Middle frontal gyrus (tissue), 1 donor: ENCODE results near the gene RNF151.
"Not testable (repeated sequence)": the region's sequence is repeated elsewhere in the genome, so short reads cannot be mapped to it uniquely, and the experiment has no call there.

Experiments used
- DNase-seq: peaks from one replicate; pipeline ENCODE4 v3.0.0-alpha.2; 2015; ENCODE audit warnings: low spot score; ENCODE audit errors: extremely low spot score

The RNF151 gene

DNA sequence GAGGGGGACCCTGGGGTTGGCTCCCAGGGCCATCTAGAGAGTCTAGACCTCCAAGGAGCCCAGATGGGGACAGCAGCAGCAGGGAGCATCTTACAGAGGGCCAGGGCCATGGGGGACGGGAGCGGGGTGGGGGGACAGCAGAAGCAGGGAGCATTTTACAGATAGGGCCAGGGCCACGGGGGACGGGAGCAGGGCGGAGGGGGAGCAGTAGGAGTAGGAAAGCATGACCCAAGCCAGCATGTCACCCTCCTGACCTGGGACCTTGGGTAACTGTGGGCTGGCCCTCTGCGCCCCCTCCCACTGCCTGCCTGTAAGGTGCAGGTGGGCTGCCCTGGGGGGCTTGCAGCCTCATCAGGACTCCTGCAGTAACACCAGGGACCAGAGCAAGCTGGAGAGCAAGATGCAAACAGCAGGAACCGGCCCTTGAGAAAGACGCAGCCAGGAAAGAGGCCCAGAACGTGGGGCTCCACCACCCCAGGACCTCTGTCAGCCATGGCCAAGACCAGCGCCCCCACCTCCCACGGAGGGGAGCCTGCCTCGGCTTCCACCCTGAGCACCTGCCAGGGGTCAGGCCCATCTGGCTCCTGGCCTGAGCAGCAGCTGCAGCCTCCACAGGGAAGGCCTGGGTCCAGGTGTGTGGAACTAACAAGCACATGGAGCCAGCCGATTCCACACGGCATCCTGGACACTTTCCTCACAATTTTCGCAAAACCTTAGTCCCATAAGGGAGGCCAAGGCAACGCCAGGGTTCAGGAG, 40.6 kb downstream of the RNF151 start:
- no peak for DNase-seq

DNA sequence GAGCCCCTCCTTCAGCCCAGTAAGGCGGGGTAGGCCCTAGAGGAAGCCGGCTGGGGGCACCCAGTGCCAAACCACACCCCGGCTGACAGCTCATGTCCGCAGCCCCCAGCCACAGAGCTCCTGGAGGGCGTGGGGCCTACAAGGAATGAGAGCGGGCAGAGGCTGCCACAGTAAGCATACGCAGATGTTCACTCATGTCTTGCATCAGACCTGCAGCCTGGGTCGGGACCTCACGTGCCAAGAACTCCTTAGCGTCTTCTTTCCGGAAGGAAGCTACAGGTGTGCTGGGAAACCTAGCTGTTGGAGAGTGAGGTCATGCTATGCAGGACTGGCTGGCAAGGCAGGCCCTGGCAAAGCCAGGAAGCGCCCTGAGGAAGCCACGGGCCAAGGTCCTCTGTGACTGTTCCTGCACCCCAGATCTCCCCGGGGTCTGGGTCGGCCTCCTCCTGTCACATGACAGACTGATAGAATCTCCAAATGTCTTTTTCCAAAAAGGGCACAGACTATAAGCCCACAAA, 41.4 kb downstream of the RNF151 start:
- no peak for DNase-seq

DNA sequence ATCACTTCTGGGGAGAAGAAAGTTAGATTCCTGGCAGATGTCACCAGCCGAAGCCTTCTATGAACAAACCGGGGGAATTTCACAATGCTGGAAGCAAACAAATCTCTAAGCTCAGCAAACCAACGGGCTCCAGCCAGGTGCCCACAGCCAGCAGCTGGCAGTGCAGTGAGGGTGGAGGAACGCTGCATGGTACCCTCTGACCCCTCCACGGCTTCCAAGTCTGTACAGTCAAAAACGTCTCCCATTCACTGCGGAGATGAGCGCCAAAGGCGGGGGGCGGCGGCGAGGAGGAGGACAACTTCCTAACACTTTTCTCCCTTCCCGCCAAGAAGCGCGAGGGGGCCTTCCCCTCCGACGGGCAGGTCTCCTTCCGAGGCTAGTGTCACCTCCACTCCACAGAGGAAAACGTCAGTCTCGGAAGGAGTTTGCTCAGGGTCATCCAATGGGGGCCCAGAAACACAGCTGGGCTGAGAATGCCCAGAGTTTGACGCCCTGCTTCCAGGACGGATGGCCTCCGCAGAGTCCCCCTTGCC, 42.0 kb downstream of the RNF151 start:
- no peak for DNase-seq

DNA sequence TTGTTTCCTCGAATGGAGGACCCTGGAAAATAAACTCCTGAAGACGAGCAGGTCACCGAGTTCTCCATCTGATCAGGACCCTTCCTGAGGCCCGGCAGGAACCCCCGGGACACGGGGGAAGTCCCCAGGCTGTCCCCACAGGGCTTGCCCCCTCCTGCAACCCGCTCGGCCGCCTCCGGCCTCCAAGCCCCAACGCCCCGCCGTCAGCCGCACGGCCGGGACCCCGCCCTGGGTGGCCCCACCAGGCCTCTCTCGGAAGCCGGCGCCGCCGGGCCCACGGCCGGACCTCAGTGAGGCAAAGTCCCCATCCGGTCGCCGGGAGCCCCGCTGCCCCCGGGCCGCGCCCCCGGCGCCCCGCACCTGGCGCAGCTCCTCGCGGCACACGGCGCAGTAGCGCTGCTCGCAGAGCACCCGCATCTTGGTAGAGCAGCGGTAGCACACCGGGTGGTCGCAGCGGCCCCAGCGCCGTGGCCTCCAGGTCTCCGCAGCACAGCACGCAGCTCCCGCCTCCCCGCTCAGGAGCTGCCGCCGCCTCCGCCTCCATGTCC, 42.6 kb downstream of the RNF151 start:
- no peak for DNase-seq

DNA sequence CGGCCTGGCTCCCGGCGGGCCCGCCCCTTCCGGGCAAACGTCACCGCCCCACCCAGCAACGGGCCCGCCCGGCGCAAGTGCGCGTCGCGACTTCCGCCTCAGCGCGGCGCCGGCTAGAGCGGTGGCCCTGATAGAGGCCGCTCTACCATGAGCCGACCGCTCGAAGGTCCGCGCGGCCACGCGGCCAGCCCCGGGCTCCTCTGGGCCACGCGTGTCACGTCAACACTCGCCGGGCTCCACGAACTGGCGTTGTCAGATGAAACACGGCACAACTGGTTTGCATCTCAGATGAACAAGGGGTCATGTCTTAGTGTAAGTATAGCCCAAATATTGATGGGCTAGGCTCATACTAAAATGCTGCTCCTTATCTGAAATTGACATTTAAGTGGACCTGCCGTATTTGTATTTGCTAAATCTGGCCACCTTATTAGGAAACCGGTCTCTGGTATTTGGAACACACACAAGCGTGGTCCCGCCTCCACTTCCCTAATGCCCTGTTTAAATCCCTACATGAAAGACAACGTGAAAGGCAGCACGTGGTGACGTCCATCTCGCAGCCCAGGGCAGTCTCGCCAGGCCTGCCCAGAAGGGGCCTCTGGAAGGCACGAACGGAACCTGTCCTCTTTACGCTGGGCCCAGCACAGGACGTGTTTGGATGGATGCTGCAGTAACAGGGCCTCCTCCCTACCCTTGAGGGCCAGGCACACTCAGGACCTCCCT, 43.3 kb downstream of the RNF151 start, which contains the start of gene ZNF598:
ZNF598 (minus strand) TSS at position 31 of the 720 bp plus-strand sequence.
- peak; percentile 86 for DNase-seq

DNA sequence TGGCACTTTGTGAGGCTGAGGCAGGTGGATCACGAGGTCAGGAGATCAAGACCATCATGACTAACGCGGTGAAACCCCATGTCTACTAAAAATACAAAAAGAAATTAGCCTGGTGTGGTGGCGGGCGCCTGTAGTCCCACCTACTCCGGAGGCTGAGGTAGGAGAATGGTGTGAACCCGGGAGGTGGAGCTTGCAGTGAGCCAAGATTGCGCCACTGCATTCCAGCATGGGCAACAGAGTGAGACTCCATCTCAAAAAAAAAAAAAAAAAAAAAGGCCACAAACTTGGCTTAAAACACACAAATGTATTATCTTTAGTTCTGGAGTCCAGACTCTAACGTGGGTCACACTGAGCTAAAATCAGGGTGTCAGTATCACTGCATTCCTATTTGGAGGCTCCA, 45.1 kb downstream of the RNF151 start:
- DNase-seq, result not testable (repeated sequence)

DNA sequence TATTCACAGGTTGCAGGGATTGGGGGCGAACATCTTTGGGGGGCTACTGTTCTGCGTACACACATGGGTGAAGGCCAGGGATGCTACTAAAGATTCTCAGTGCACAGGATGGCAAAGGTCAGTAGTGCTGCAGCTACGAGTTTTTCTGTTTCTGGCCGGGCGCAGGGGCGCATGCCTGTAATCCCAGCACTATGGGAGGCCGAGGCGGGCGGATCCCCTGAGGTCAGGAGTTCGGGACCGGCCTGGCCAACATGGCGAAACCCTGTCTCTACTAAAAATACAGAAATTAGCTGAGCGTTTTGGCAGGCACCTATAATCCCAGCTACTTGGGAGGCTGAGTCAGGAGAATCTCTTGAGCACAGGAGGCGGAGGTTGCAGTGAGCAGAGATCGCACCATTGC, 46.9 kb downstream of the RNF151 start:
- DNase-seq, result no peak

DNA sequence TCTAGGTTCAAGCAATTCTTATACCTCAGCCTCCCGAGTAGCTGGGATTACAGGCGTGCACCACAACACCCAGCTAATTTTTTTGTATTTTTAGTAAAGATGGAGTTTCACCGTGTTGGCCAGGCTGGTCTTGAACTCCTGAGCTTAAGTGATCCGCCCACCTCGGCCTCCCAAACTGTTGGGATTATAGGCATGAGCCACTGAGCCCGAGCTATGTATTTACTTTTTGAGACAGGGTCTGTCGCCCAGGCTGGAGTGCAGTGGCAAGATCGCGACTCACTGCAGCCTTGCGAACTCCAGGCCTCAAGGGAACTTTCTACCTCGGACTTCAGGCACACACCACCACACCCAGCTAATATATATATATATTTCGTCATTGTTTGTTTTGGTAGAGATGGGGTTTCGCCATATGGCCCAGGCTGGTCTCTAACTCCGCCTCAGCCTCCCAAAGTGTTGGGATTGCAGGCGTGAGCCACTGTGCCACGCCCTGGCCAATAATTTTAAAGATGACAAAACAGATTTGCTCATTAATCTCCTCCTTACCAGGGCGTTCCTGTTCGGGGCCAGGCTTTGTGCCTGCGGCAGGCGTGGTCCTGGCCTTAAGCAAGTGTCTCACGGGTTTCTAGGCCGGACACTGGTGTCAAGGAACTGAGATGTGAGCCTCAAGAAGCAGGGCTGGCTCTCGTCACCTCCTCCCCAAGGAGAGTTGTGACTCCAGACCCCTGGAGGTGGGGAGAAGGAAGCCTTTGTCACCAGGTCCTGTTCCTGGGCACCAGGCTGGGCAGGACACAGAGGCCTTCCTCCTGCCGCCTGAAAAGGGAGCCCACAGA, 48.7 kb downstream of the RNF151 start:
- no peak for DNase-seq

DNA sequence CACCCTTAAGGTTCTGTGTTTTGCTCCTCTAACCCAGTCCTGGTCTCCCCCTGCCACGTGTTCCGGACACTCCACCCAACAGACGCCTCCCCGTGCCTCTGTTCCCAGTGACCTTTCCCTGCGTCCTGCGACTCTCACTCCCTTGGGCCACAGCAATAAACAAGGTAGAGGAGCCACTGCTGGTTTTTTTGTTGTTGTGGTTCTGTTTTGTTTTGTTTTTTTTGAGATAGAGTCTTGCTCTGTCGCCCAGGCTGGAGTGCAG, 49.2 kb downstream of the RNF151 start:
- DNase-seq, result no peak

DNA sequence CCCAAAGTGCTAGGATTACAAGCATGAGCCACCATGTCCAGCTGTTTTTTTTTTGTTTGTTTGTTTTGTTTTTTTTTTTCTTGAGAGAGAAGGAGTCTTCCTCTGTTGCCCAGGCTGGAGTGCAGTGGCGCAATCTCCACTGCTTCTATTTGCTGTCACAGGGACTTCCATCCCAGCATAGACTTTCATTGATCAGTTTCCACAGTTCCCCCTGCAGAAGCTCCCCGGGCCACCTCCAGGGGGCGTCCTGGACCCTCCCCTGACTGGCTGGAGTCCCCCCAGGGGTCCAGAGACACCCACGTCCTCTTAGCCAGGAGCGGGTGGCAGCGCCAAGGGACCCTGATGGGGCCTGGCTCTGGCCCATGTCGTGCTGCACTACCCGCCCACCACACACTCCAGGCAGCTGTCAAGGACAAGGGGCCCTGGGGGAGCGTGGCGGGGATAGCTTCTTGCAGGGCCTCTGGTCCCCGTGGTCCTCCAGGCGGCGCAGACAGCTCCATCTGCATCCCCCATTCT, 49.8 kb downstream of the RNF151 start:
- DNase-seq, result no peak
